Suppressor macrophage treated with lipopolysaccharide for 4 hours (primary cell): ENCODE results near the gene TNFSF10.
A peak's percentile ranks its signal among the peaks of the same experiment; 100 is the strongest.

Experiments
- DNase-seq: peaks from one replicate; pipeline ENCODE4 v3.0.0-alpha.2; 2020

TNFSF10 gene

DNA sequence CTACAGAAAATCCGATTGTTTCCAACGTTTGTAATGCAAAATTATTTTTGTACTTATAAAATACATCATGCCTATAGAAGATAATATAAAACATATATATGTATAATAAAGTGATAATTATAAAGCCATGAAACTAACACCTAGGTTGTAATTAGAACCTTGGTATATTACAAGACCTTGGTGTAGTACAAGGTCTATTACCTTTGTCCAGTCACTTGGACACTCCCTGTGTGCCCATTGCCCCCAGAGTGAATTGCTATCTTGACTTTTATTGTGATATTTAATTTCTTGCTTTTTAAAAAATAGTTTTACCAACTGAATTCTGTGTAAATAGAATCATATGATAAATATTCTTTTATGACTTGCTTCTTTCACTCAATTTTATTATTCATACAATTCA, 20.7 kb upstream of the TNFSF10 start:
- DNase-seq: no peak

DNA sequence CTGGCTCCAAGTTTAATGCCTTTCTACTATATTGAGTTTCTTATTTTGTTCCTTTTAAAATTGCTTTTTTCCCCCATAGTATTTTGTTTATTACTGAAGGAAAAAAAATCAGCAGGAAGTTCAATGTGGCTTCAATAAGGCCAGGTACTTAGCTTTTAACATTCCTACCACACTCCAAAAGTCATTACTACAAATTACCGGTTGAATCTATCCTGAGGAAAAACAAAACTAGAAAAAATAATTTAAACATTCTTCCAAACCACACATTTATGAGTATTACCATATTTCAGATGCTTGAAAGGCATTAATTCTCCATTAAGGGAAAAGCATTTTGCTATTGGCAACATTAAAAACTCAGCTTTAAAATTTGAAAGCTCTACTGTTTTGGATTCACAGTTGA, 20.2 kb upstream of the TNFSF10 start:
- no peak for DNase-seq

DNA sequence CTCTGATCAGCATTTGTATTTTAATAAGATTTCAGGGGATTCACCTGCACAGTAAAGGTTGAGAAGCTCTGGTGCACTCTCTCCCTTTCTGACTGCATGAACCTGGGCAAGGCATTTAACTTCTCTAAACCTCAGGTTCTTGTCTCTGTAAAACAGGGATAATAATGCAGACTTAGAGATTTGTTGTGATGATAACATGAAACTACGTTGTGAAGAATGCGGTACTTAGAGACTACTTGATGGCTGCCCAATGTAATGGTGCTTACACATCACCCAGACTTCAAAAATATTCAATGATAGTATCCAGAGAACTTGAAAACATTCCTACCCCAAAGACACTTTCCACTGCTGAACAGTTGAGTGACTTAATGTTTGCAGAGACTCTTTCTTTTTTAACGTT, 19.8 kb upstream of the TNFSF10 start:
- DNase-seq: no peak

DNA sequence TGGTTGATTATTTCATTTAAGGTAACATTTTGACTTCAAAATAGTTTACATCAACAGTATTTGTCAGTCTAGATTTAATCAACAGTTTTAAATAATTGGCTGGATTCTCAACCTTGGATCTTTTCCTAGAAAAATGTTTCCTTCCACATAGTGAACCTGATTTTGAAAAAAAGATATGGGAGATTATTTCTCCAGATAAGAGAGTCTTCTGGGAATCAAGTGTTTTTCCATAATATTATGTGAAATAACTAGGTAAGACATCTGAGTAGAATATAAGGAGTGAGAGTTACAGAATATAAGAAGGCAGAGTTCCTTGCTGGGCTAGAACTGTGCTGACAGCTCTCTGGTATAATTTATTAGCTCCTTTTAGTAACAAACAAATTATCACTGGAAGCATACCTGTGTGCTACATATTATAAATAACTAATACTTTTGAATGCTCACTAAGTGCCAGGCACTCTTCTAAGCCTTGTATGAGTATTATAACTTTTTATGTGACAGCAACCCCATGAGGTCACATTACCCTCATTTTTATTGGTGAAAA, 18.8 kb upstream of the TNFSF10 start:
- no peak for DNase-seq

DNA sequence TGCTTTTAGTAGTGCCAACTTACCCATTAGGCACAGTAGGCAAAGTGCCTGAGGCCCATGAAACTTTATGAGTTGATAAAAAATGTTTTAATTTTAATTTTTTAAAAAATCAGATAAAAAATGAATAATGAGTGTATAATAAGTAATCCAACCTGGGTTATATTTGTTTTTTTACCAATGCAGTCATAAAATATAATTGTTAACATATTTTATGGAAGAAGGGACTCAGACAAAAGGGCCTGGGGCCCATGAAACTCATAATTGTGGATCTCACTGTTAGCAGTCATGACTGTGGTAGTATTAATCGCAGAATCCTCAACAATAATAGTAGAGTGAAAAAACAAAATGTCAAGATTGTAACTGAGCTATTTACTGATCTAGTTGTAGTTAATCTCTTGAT, 16.8 kb upstream of the TNFSF10 start:
- no peak for DNase-seq

DNA sequence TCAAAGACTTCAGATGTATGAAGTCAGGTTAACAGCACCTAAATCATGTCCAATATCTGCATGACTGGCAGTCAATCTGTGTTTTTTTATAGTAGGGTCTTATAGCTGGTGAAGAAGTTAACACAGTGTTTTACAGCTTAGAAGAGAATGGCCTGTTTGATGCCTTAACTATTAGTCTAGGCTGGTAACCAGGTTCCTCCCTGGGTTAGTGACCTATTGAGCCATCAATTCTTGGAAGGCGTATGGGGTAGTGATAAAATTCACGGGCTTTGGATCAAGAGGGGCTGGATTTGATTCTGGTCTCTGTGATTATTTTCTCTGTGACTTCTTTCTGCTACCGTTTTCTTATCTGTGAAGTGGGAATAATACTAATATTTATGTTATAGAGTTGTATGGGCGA, 16.0 kb upstream of the TNFSF10 start:
- DNase-seq: no peak

DNA sequence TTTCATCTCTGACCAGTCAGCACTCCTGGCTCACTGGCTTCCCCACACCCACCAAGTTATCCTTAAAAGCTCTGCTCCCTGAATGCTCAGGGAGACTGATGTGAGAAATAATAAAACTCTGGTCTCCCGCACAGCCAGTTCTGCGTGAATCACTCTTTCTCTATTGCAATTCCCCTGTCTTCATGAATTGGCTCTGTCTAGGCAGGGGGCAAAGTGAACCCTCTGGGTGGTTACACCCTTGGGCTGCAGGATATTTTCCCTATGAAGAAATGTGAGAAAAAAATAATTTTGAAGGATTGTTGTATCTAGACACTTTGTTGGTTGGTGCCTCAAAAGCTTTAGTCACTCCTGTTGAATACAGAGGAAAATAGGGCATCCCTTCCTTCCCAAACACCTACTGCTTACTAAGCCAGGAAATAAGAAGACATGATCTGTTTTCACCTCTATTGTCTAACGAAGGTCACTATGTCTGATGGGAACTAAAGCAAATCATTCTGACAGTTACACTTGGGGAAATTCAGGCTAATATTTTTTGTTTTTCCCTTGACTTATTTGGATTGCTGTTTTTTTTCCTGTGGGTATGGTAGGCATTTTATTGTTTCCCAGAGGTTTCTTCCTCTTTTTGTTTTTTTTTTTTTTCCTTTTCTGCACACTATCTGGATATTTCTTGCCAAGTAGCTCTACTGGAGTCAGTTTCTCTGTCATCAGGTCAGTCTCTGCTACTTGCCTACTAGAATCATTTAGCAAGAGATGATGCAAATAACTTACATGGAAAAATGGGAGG, 15.3 kb upstream of the TNFSF10 start:
- DNase-seq: peak; percentile 72

DNA sequence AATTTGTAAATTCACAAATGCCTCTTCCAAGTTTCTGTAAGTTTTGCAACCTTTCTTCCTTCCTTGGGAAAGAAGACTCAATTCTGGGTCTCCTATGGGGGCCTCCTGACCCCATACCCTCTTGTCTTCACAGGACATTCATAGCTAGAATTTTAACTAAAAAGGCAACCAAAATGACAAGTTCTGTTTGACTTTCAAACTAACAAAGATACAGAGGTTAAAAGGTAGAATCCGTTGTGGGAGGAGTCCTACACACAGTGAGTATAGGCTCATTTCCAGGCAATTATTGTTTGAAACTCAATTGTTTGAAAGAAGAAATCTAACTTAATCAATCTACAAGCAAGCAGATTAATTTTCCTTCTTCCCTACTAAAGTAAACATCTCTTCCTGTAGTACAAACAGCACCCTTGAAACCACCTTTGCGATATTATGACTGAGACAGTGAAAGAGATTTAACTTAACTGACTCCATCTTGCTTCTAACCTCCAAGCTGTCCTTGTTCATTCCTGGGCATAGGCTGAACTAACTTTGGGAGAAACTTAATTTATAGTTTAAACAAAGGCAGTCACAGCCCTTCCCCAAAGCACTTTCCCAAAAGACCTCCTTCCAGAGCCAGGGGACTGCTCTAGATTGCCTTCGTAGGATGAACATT, 14.4 kb upstream of the TNFSF10 start:
- no peak for DNase-seq

DNA sequence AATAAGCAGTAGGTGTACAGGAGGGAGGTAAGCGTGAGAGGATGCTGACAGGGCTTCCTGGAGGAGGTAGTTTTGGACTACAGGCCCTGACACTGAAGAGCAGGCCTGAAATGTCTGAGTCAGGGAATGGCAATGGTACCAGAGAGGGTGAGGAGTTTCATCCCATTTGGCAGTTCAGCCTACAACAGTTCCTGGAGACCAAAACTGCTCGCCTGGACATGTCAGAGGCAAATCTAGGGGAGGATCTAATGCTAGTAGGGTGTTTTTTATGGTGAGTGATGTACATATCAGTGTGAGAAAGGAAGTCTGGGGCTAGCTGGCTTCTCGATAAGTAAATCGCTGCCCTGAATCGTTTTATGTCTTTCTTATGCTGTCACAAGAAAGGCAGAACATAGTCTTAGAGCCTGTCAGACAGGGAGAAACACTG, 13.8 kb upstream of the TNFSF10 start:
- no peak for DNase-seq

DNA sequence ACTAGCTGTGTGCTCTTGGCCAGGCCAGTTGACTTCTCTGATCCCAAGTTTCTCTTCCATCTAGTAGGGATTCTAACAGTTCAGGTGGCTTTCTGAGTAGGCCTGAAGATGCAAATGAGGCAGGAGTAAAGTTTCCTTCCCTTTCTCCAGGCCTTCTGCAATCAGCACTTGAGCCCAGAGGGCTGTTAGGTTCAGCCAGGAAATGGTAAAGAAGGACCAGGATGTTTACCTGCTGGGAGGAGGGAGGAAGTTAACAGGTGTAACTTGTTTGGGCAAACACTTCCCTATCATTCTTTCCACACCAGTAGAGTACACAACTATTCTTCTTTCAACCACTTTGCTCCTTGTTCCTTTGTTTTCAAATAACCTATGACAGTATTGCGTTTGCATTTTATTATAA, 13.3 kb upstream of the TNFSF10 start:
- DNase-seq: no peak

DNA sequence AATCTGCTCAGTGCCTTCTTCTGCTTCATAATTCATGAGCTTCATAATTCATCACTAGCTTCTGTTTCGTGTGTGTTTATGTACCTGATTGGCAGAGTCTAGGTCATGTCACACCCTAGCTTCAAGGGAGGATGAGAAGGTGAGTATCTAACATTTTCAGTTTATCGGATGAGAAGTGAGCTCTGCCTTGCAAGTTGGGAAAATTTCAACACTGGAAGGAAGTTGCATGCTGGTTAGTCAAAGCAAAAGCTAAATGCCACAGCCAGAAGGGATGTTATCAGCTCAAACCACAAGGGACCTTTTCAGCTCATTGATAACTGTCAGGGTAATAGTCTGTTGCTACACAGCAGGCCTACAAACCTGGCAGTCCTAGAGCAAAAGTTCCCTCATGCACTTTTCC, 7.3 kb upstream of the TNFSF10 start:
- peak; percentile 69 for DNase-seq

DNA sequence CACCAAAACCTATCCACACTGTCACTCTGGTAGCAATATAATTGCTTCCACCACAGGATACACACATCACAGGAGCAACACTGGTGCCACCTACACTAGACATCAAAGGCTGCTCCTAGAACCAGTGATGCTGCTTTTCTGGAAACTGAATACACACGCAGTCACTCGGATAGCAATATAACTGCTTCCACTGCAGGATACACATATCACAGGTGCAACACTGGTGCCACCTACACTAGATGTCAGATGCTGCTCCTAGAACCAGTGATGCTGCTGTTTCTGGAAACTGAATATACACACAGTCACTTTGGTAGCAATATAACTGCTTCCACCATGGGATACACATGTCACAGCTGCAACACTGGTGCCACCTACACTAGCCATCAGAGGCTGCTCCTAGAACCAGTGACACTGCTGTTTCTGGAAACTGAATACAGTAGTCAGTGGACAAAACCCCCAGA, 6.9 kb upstream of the TNFSF10 start:
- peak; percentile 32 for DNase-seq

DNA sequence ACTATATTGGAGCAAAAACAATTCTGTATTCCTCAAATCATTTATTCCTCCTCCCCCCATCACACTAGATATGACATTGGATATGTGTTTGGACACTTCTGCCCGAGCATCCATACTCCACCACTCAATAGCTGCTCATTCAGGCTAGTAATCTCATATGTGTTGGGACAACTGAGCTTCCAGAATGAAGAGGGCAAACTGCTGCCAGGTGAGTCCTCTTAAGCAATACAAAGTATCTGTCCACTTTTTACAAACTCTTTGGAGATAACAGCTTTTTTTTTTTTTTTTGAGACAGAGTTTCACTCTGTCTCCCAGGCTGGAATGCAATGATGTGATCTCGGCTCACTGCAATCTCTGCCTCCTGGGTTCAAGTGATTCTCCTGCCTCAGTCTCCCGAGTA, 5.4 kb upstream of the TNFSF10 start:
- no peak for DNase-seq

DNA sequence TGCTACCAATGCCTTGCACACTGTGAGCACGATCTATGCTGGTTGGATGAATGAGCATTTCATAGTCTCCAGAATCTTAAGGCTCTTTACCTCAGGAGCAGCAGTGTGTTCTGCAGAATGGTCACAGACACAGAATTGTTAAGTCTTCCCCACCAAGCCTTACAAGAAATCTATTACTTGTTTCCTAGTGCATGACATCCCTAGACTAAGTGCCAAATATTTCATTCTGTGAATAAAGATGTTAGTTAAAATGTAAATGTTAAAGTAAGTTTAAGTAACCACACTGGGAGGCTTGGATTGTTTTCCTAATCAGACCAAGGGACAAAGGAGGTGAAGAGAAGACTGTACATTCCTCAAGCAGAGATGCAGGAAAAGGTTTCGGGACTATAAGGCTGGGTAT, 4.1 kb upstream of the TNFSF10 start:
- DNase-seq: no peak

DNA sequence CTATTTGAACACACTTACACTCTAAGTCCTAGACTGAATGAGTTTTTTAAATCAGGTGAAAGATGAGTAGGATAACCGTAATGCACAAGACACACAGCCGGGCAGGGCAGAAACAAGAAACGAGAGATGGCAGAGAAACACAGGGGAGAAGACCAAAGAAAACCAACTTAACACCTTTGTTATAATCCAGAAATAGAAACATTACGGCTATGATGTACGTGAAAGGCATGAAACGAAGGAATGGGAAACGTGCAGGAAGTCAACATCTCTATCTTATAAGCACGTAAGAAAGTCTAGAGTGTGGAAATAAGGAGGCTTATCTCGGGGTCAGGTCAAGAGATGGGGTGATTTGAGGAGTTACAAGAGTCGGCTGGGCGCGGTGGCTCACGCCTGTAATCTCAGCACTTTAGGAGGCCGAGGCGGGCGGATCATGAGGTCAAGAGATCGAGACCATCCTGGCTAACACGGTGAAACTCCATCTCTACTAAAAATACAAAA, 1.9 kb upstream of the TNFSF10 start:
- no peak for DNase-seq

DNA sequence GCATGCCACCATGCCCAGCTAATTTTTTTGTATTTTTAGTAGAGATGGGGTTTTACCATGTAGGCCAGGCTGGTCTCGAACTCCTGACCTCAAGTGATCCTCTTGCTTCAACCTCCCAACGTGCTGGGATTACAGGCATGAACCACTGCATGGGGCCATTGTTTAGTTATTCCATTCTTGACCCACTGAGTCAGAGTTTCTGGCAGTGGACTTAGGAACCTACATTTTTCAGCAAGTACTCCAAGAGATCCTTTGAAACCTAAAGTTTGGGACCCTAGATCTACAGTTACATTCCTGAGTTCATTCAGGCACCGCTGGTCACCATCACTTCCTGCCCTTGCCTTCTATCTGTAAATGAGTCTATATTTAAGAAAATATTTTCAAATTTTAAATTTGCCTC, 1.4 kb upstream of the TNFSF10 start:
- no peak for DNase-seq

DNA sequence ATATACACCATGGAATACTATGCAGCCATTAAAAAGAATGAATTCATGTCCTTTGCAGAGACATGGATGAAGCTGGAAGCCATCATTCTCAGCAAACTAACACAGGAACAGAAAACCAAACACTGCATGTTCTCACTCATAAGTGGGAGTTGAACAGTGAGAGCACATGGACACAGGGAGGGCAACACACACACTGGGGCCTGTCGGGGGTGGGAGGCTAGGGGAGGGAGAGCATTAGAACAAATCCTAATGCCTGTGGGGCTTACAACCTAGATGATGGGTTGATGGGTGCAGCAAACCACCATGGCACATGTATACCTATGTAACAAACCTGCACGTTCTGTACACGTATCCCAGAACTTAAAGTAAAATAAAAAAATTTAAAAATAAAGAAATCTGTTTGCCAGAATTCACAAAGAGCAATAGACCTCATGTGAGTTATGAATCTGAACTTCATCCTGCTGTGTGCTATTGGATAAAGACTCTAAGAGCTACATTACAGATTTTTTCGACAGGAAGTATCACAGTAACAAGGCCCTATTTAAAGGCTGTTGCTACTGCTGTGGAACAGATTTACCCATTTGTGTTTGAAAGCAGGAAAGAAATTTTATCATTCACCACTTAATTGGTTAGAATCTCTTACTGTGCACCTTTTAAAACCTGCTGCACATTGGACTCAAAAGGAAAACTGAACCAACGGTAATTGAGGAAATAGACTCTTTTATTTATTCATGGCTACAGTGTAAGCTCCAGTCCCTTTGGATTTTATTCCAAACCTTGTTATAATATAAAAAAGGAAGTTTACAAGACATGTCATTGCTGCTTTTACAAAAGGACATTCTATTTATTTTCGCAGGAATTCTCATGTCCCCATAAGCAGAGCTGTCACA, 1.1 kb downstream of the TNFSF10 start:
- DNase-seq: peak; percentile 37

DNA sequence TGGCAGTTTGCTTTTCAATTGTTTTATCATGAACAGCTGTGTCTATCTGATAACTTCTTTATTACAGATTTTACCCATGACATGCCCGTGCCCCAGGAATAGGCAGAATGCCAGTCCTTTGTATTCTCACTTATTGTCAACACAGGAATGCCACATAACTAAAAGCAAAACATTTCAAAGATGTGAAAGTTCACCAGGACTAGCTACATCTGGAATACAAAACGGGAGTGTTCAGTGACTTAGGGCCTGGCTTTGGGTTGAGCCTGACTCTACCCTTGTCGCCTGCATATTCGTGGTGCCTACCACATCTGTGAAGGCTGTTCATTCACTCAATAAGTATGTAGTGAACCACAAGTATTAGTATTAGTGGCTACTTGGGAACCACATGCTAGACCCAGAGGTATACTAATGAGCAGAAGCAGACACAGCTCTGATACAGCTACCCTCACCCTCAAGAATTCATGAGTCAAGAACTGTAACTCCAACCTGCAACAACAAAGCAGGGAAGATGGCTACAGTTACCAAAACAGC, 2.9 kb downstream of the TNFSF10 start:
- no peak for DNase-seq

DNA sequence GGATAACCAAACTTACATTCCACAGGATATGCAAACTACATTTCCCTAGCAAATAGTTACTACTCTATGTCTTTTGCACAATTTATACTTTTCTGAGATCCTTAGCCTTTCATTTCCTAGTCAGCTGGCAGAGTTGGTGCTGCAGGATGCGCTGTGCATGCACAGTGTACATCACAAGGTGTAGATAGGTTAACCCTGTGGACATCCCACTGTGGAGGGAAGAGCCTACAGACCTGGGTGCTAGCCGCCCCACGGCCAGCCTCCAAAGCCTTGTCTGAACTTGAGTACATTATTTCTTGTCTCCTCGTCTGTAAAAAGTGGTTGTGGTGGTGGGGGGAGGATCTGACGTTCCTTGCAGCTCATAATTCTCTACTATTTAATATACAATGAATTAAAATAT, 3.5 kb downstream of the TNFSF10 start:
- DNase-seq: no peak

DNA sequence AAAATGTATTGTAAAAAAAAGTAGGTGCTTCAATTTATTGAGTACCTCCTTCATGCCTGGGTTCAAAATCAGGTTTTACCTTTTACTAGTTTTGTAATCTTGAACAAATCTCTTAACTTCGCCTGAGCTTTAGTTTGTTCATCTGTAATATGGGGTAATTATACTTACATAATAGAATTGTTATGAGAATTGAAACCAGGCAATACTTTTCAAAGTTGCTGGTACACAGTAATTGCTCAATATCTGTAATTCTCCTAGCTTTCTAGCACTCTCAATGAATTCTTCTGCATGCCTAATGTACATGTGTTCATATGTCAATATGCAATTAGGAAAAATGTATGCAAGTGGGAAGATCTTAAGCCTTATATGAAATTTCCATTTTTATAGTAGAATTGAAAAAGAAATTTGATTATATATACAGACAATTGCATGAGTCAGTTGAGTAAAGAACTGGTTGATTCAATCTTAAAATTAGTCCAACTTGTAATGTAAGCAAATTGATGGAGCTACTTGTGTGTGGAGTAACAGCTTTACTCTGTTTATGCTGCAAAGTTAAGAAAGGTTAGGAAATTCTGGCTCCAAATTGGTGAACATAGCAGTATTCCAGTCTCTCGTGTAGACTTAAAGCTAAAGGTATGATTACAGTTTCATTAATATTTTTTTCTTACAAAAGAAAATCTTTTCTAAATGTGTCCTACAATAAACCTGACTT, 4.1 kb downstream of the TNFSF10 start:
- DNase-seq: peak; percentile 58

DNA sequence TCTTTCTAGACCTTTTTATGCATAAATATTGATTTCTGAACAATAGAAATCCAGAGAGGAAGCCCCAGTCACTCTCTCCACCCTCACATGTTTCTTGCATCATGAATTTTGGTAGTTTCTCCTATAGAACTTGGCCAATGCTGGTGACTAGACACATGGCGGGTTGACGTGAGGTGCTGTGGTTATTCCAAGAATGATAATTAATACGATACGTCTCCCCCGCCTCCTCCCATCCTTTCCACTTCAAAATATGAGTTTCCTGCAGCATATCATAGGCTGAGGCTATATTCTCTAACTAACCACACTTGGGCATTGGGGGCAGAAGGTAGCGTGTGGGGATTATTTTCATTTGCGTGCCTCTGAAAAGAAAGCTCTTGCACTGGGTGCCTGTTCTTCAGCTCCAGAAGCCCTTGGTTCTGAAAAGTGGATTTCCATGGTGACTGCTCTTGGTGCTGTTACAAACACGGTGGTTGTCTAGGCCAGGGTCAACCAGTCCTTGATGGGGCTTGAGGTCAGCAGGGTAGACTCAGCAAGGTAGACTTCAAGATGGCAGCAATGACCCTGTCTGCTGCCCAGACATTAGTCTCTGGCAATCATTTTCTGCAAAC, 5.3 kb downstream of the TNFSF10 start:
- peak; percentile 78 for DNase-seq
